H1 (cell line): ENCODE measurements around the gene TGFA. TPM values are rescaled to one million over a fixed set of nuclear protein-coding genes. Genes with fewer than 3 reads are reported as not detected.

Experiments
- CTCF ChIA-PET: fragments of 300-600 bp; sonication (Branson Sonifier 250); formaldehyde crosslinking; loops from one replicate; lab custom pipeline; 2021; ENCODE audit not compliant: partially characterized antibody; lab: Charles Lee
- POLR2A ChIA-PET: fragments of 300-600 bp; sonication (Branson Sonifier 250); formaldehyde crosslinking; loops from one replicate; lab custom pipeline; 2021; ENCODE audit warnings: inconsistent platforms; ENCODE audit not compliant: partially characterized antibody; lab: Charles Lee
- DNase-seq, 2 experiments: peaks; one replicate each; pipeline versions ENCODE4 v3.0.0 to v3.0.0-alpha.2; 2010 to 2022; ENCODE audit warnings: low spot score in 2 of 2, low read depth in 1 of 2, mixed read lengths in 1 of 2
- FAIRE-seq: peaks from 2 replicates; lab custom pipeline; 2011; peaks lifted over from hg19 to GRCh38; lab: Jason Lieb, UNC
- H2AFZ ChIP-seq: 2 replicates; pipeline ENCODE4 v1.8.1; 2012; ENCODE audit warnings: low read length, inconsistent platforms
- H2AK5ac ChIP-seq: 2 replicates; pipeline ENCODE4 v1.6.1; 2013; ENCODE audit warnings: low read depth, low read length
- H2BK120ac ChIP-seq: replicated peaks from 2 replicates; pipeline ENCODE3; 2013; ENCODE audit warnings: low read depth, low read length, inconsistent platforms
- H2BK12ac ChIP-seq: 2 replicates; pipeline ENCODE4 v1.6.1; 2013; ENCODE audit warnings: low read depth, low read length
- H2BK15ac ChIP-seq: 2 replicates; pipeline ENCODE4 v1.6.1; 2013; ENCODE audit warnings: low read length
- H2BK20ac ChIP-seq: 2 replicates; pipeline ENCODE4 v1.6.1; 2013; ENCODE audit warnings: low read length
- H2BK5ac ChIP-seq: 2 replicates; pipeline ENCODE4 v1.6.1; 2013; ENCODE audit warnings: low read depth, low read length
- H3K14ac ChIP-seq: 2 replicates; pipeline ENCODE4 v1.6.1; 2013; ENCODE audit warnings: inconsistent platforms; ENCODE audit not compliant: insufficient read length
- H3K18ac ChIP-seq: 2 replicates; pipeline ENCODE4 v1.6.1; 2013; ENCODE audit warnings: low read length; ENCODE audit errors: extremely low read depth
- H3K23ac ChIP-seq: 2 replicates; pipeline ENCODE4 v1.6.1; 2013; ENCODE audit warnings: inconsistent platforms; ENCODE audit not compliant: insufficient read length
- H3K23me2 ChIP-seq: 2 replicates; pipeline ENCODE4 v1.6.1; 2013; ENCODE audit warnings: low read depth, low read length
- H3K27ac ChIP-seq: 2 replicates; pipeline ENCODE4 v1.6.1; 2011; ENCODE audit warnings: low read depth, low read length, inconsistent platforms
- H3K27me3 ChIP-seq, 4 experiments: replicated peaks in 1 of 4; 1 replicate in 1 of 4; 2 replicates in 3 of 4; pipeline versions ENCODE4 v1.6.1 to v1.8.1; 2011 to 2013; ENCODE audit warnings: low read length in 3 of 4, mild to moderate bottlenecking in 3 of 4, inconsistent platforms in 2 of 4, mixed read lengths in 2 of 4, moderate library complexity in 1 of 4; ENCODE audit not compliant: control insufficient read depth in 3 of 4, insufficient read depth in 3 of 4; ENCODE audit errors: extremely low read depth in 1 of 4
- H3K36me3 ChIP-seq, 4 experiments: 2 replicates each; pipeline versions ENCODE4 v1.6.1 to v1.8.1; 2011 to 2013; ENCODE audit warnings: mild to moderate bottlenecking in 4 of 4, low read length in 3 of 4, moderate library complexity in 2 of 4, control low read depth in 1 of 4, inconsistent platforms in 1 of 4; ENCODE audit not compliant: insufficient read depth in 4 of 4, control insufficient read depth in 2 of 4
- H3K4ac ChIP-seq: replicated peaks from 2 replicates; pipeline ENCODE3; 2013; ENCODE audit warnings: low read length, low read depth, mixed read lengths, inconsistent platforms; ENCODE audit not compliant: insufficient read length
- H3K4me1 ChIP-seq, 4 experiments: replicated peaks in 1 of 4; 1 replicate in 1 of 4; 2 replicates in 3 of 4; pipeline versions ENCODE4 v1.6.1 to v1.8.1; 2011 to 2013; ENCODE audit warnings: low read length in 3 of 4, inconsistent platforms in 2 of 4, mixed read lengths in 1 of 4; ENCODE audit not compliant: insufficient read depth in 4 of 4, control insufficient read depth in 3 of 4
- H3K4me2 ChIP-seq, 2 experiments: 2 replicates each; pipeline versions ENCODE4 v1.6.1 to v1.8.1; 2011 to 2013; ENCODE audit warnings: low read depth in 2 of 2, low read length in 2 of 2, control low read depth in 1 of 2, inconsistent platforms in 1 of 2, mild to moderate bottlenecking in 1 of 2; ENCODE audit not compliant: insufficient read depth in 1 of 2
- H3K4me3 ChIP-seq, 4 experiments: fragments of 200-600, 300-600 bp in 1 of 4; sonication (generic), shearing (Covaris generic), sonication (Bioruptor Twin) in 1 of 4; 2 replicates each; pipeline versions ENCODE4 v1.5.1 to v1.8.1; 2011 to 2016; ENCODE audit warnings: low read length in 4 of 4, low read depth in 3 of 4, control low read depth in 2 of 4, inconsistent platforms in 2 of 4, mild to moderate bottlenecking in 2 of 4, mixed read lengths in 1 of 4, moderate library complexity in 1 of 4; ENCODE audit not compliant: insufficient read depth in 2 of 4; ENCODE audit errors: extremely low read depth in 1 of 4
- H3K56ac ChIP-seq: replicated peaks from 2 replicates; pipeline ENCODE3; 2013; ENCODE audit warnings: low read depth, mild to moderate bottlenecking, mixed read lengths, low read length, inconsistent platforms; ENCODE audit not compliant: insufficient read length
- H3K79me1 ChIP-seq: 2 replicates; pipeline ENCODE4 v1.6.1; 2013; ENCODE audit warnings: low read depth, low read length, control low read depth
- H3K79me2 ChIP-seq, 2 experiments: 2 replicates each; pipeline versions ENCODE4 v1.6.1 to v1.8.1; 2012 to 2013; ENCODE audit warnings: low read length in 2 of 2, mild to moderate bottlenecking in 2 of 2, inconsistent platforms in 1 of 2; ENCODE audit not compliant: insufficient read depth in 2 of 2, control insufficient read depth in 1 of 2
- H3K9ac ChIP-seq, 4 experiments: replicated peaks in 1 of 4; 1 replicate in 1 of 4; 2 replicates in 3 of 4; pipeline versions ENCODE4 v1.6.1 to v1.8.1; 2011 to 2013; ENCODE audit warnings: low read depth in 3 of 4, low read length in 3 of 4, control low read depth in 2 of 4, mild to moderate bottlenecking in 2 of 4, moderate library complexity in 2 of 4, inconsistent platforms in 1 of 4; ENCODE audit errors: extremely low read depth in 1 of 4
- H3K9me3 ChIP-seq, 2 experiments: 2 replicates each; pipeline versions ENCODE4 v1.6.1 to v1.8.1; 2012 to 2013; ENCODE audit warnings: mild to moderate bottlenecking in 2 of 2, moderate library complexity in 2 of 2, control low read depth in 1 of 2, inconsistent platforms in 1 of 2, low read depth in 1 of 2, low read length in 1 of 2, mixed read lengths in 1 of 2; ENCODE audit not compliant: insufficient read depth in 2 of 2
- H4K20me1 ChIP-seq, 2 experiments: replicated peaks in 1 of 2; 2 replicates each; pipeline versions ENCODE3 to v1.8.1; 2011 to 2013; ENCODE audit warnings: inconsistent platforms in 2 of 2, low read length in 2 of 2, mild to moderate bottlenecking in 1 of 2; ENCODE audit not compliant: insufficient read depth in 2 of 2, control insufficient read depth in 1 of 2
- H4K5ac ChIP-seq: 2 replicates; pipeline ENCODE4 v1.6.1; 2013; ENCODE audit warnings: low read length, low read depth, mixed read lengths, inconsistent platforms; ENCODE audit not compliant: insufficient read length
- H4K8ac ChIP-seq: 2 replicates; pipeline ENCODE4 v1.8.0; 2013; ENCODE audit warnings: mild to moderate bottlenecking, moderate library complexity, low read length, inconsistent platforms; ENCODE audit not compliant: insufficient read depth; ENCODE audit errors: extremely low read depth
- H4K91ac ChIP-seq: replicated peaks from 2 replicates; pipeline ENCODE3; 2013; ENCODE audit warnings: low read length, mixed read lengths, inconsistent platforms; ENCODE audit not compliant: insufficient read length
- HDAC2 ChIP-seq, 2 experiments: fragments of 300-600 bp in 1 of 2; sonication (generic) in 1 of 2; IDR thresholded peaks; 2 replicates each; pipeline ENCODE4 v1.6.1; 2011 to 2012; ENCODE audit warnings: low read depth in 2 of 2, low read length in 2 of 2, mild to moderate bottlenecking in 2 of 2, moderate library complexity in 2 of 2, borderline replicate concordance in 1 of 2, inconsistent platforms in 1 of 2
- WGBS, 2 experiments: shearing (Covaris generic) in 1 of 2; methylation state at CpG; one replicate each; pipeline versions ENCODE4 v1.1.6 to v1.1.7; 2013 to 2015; ENCODE audit warnings: low lambda C conversion rate in 2 of 2, mixed read lengths in 2 of 2, inconsistent platforms in 1 of 2, low coverage in 1 of 2, missing lambda C conversion rate in 1 of 2; ENCODE audit not compliant: insufficient replicate concordance in 2 of 2, insufficient coverage in 1 of 2, insufficient read length in 1 of 2; ENCODE audit errors: extremely low coverage in 1 of 2, missing lambda C conversion rate in 1 of 2; 5-methylcytosine and 5-hydroxymethylcytosine counted together
- polyA plus RNA-seq, 7 experiments: library from polyadenylated mRNA; depleted of rRNA in 3 of 7; stranded (reverse) in 5 of 7; unstranded in 2 of 7; fragments of >200 nt in 5 of 7; fragments of 200-250 nt in 2 of 7; gene quantifications; 1 replicate in 5 of 7; 2 replicates in 1 of 7; 4 replicates in 1 of 7; pipeline versions ENCODE4 v1.2.1 to v1.2.3, GENCODE V29; 2011 to 2013; ENCODE audit warnings: missing spikeins in 2 of 7, mixed read lengths in 2 of 7
- total RNA-seq: library from RNA; stranded (reverse); fragmentation: NEBNext Ultra II Directional; extraction: Animal tissue kit (Norgen Biotek cat#: 25700); gene quantifications from 2 replicates; pipeline ENCODE4 v1.2.1, GENCODE V29; 2021

The TGFA gene
- total and polyA plus RNA-seq, 2 of the 8 experiments (the other 6 are each of a cell fraction or from before 2014, with no cell fraction given), result 1.8 to 3.7 TPM

- H3K14ac ChIP-seq, result no peak overlapping the region
- no peaks in the 10 kb centered on the region; a peak in 1 of 7 replicates for H3K4me1 ChIP-seq
- FAIRE-seq, result no peak
- DNase-seq, result no peak
- H3K9ac ChIP-seq, result no peak overlapping the region
- no peak overlapping the region for H3K23ac ChIP-seq
- H3K79me1 ChIP-seq, result no peaks in the 10 kb centered on the region
- no peak overlapping the region for H2BK20ac ChIP-seq
- no peak overlapping the region for H2BK15ac ChIP-seq
- no peaks in the 10 kb centered on the region for H4K20me1 ChIP-seq
- H4K5ac ChIP-seq, result no peak overlapping the region
- H3K4ac ChIP-seq, result no peak overlapping the region
- ChIA-PET CTCF (interaction anchor here (1.0 to 2.3 kb wide), 7 partner anchors 9 to 118 kb away, joined by 3 to 9 read pairs (median 4); partner anchors contain the start of gene FAM136A), POLR2A (no interaction called here)
- no peak overlapping the region for H2BK12ac ChIP-seq
- no peak overlapping the region for H2BK120ac ChIP-seq
- no peak overlapping the region for H2AFZ ChIP-seq
- no peaks in the 10 kb centered on the region for H3K79me2 ChIP-seq
- TF ChIP-seq HDAC2 (IDR thresholded peaks at IDR 0.05; ENCODE audit: borderline replicate concordance in 1 of 2, low read depth in 2 of 2, low read length in 2 of 2), result no peak
- H3K4me3 ChIP-seq, result no peak overlapping the region
- no peaks in the 10 kb centered on the region for H3K36me3 ChIP-seq
- H3K9me3 ChIP-seq, result no peaks in the 10 kb centered on the region
- H3K23me2 ChIP-seq, result no peaks in the 10 kb centered on the region
- H3K18ac ChIP-seq, result no peak overlapping the region
- no peak overlapping the region for H4K8ac ChIP-seq
- no peak overlapping the region for H3K56ac ChIP-seq
- H3K4me2 ChIP-seq, result no peak overlapping the region
- no peak overlapping the region for H3K27ac ChIP-seq
- H2BK5ac ChIP-seq, result no peak overlapping the region
- H4K91ac ChIP-seq, result no peak overlapping the region
- H3K27me3 ChIP-seq, result peaks cover 0 to 16% (median 3%) of the 10 kb centered on the region in 4 experiments; a peak in 5 of 7 replicates
- WGBS, 2 experiments, result 80% methylated on average over 8 of the region's 8 CpGs; no CpG with 5 or more reads in 1 of the 2 experiments
- H2AK5ac ChIP-seq, result no peak overlapping the region
These were observed 132.9 kb downstream of the TGFA start for GRCh38 chr2:70420740-70421139.
